Vagina (tissue), 2 donors: ENCODE measurements around the gene MYCN.

ENCODE experiments used
- CTCF ChIP-seq, 3 experiments: fragments of 450-650 bp in 2 of 3; fragments of 200-600 bp in 1 of 3; sonication (generic) in 1 of 3; IDR thresholded peaks; one replicate each; pipeline ENCODE4 v1.5.1; 2017 to 2019; ENCODE audit warnings: antibody characterized with exemption in 3 of 3, mild to moderate bottlenecking in 2 of 3, moderate library complexity in 2 of 3
- POLR2AphosphoS5 ChIP-seq, 2 donors: sonication (generic); formaldehyde crosslinking; IDR thresholded peaks; one replicate each; pipeline ENCODE4 v1.9.0; 2017; ENCODE audit warnings: antibody characterized with exemption in 2 of 2, mild to moderate bottlenecking in 2 of 2, low read depth in 1 of 2; ENCODE audit not compliant: insufficient read depth in 1 of 2

- TF ChIP-seq POLR2AphosphoS5 (IDR thresholded peaks at IDR 0.05; ENCODE audit: insufficient read depth in 1 of 2, low read depth in 1 of 2) (no peak), CTCF (IDR thresholded peaks at IDR 0.05) (no peak)
Measured at GRCh38 chr2:15931319-15931890, 8.9 kb upstream of the MYCN start.
